Measurements from ENCODE around the gene GALK1. TPM values are rescaled to one million over a fixed set of nuclear protein-coding genes. Genes with fewer than 3 reads are reported as not detected.
A peak's percentile ranks its signal among the peaks of the same experiment; 100 is the strongest.

The GALK1 gene
- total and polyA plus RNA-seq, 9 of the 15 experiments (the other 6 are each of a cell fraction or from before 2014, with no cell fraction given): 0.45 to 51.6 (median 17.4) TPM

DNA sequence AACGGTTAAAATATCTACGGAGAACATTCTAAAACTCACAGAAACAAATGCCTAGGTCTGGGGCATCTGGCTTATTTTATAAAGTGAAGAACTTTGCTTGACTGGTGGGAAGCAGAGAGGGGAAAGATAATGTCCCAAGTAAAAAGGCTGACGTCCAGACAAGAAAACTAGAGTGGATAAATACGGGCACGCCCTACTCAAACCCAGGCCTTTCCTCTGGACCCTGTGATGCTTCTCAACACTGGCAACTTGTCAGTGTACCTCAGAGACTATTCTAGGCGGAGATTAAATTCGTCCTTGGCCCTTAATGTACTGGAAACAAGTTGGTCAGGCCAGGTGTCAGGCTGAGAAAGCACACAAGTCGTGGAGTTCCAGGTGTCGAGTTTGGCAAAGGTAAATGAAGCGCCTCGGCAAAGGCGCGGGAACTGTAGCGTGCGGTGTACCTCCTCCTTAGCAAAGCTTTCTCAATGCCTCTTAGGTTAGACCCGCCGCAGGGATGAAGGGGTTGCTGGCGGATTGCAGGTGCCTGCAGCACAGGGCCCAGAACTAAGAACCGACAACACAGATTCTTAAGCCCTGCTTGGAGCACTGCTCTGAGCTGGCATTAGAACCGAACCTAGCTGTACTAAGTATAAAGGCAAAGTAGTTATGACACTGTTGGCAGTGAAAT is 18.9 kb upstream of the GALK1 start (continued):
- no peak for TF ChIP-seq PATZ1 (CRISPR knock-in tag; IDR thresholded peaks at IDR 0.05; ENCODE audit: borderline replicate concordance)
- no peak for TF ChIP-seq TARDBP (IDR thresholded peaks at IDR 0.05)
- no peak for TF ChIP-seq PML (IDR thresholded peaks at IDR 0.05; ENCODE audit: low read length)
- TF ChIP-seq, protein P1, sequence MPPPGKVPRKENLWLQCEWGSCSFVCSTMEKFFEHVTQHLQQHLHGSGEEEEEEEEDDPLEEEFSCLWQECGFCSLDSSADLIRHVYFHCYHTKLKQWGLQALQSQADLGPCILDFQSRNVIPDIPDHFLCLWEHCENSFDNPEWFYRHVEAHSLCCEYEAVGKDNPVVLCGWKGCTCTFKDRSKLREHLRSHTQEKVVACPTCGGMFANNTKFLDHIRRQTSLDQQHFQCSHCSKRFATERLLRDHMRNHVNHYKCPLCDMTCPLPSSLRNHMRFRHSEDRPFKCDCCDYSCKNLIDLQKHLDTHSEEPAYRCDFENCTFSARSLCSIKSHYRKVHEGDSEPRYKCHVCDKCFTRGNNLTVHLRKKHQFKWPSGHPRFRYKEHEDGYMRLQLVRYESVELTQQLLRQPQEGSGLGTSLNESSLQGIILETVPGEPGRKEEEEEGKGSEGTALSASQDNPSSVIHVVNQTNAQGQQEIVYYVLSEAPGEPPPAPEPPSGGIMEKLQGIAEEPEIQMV (tag; conservative IDR thresholded peaks at IDR 0.05; ENCODE audit: low read depth): no peak
- TF ChIP-seq BRF1 (IDR thresholded peaks at IDR 0.05; ENCODE audit: borderline replicate concordance, extremely low read depth, insufficient read length): no peak
- no peak for TF ChIP-seq SOX6 (IDR thresholded peaks at IDR 0.05)
- TF ChIP-seq CREB3 (tag; conservative IDR thresholded peaks at IDR 0.05; ENCODE audit: low read depth): 0 out of 2 replicates have a peak, but pooled peaks have one; percentile 15
- no peak for TF ChIP-seq ZNF785 (CRISPR knock-in tag; IDR thresholded peaks at IDR 0.05)
- TF ChIP-seq, protein P2, sequence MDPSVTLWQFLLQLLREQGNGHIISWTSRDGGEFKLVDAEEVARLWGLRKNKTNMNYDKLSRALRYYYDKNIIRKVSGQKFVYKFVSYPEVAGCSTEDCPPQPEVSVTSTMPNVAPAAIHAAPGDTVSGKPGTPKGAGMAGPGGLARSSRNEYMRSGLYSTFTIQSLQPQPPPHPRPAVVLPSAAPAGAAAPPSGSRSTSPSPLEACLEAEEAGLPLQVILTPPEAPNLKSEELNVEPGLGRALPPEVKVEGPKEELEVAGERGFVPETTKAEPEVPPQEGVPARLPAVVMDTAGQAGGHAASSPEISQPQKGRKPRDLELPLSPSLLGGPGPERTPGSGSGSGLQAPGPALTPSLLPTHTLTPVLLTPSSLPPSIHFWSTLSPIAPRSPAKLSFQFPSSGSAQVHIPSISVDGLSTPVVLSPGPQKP (CRISPR knock-in tag; IDR thresholded peaks at IDR 0.05): no peak
- no peak for TF ChIP-seq PCBP2 (IDR thresholded peaks at IDR 0.05; ENCODE audit: low read depth, low read length, poor library complexity, severe bottlenecking)
- TF ChIP-seq TRIM28 (IDR thresholded peaks at IDR 0.05): no peak
- TF ChIP-seq, protein P3, sequence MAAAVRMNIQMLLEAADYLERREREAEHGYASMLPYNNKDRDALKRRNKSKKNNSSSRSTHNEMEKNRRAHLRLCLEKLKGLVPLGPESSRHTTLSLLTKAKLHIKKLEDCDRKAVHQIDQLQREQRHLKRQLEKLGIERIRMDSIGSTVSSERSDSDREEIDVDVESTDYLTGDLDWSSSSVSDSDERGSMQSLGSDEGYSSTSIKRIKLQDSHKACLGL (CRISPR knock-in tag; IDR thresholded peaks at IDR 0.05; ENCODE audit: borderline replicate concordance, poor library complexity, severe bottlenecking): no peak
- TF ChIP-seq RB1 (IDR thresholded peaks at IDR 0.05; ENCODE audit: low read depth): 0 out of 2 replicates have a peak, but pooled peaks have one; percentile 24
- peak in 1 of 2 experiments; percentile 33; a peak in 1 of 4 replicates for TF ChIP-seq HDAC1 (IDR thresholded peaks at IDR 0.05)
- TF ChIP-seq CBFA2T2 (conservative IDR thresholded peaks at IDR 0.05): no peak
- no peak for TF ChIP-seq CSDE1 (IDR thresholded peaks at IDR 0.05)
- no peak for TF ChIP-seq SNAPC5 (CRISPR knock-in tag; IDR thresholded peaks at IDR 0.05)
- TF ChIP-seq, protein P4, sequence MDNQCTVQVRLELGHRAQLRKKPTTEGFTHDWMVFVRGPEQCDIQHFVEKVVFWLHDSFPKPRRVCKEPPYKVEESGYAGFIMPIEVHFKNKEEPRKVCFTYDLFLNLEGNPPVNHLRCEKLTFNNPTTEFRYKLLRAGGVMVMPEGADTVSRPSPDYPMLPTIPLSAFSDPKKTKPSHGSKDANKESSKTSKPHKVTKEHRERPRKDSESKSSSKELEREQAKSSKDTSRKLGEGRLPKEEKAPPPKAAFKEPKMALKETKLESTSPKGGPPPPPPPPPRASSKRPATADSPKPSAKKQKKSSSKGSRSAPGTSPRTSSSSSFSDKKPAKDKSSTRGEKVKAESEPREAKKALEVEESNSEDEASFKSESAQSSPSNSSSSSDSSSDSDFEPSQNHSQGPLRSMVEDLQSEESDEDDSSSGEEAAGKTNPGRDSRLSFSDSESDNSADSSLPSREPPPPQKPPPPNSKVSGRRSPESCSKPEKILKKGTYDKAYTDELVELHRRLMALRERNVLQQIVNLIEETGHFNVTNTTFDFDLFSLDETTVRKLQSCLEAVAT (IDR thresholded peaks at IDR 0.05): peak in 1 of 2 experiments; percentile 90; a peak in 2 of 4 replicates
- no peak for TF ChIP-seq ZNF655 (CRISPR knock-in tag; IDR thresholded peaks at IDR 0.05)

Data from K562 (cell line).